Gastrocnemius medialis (tissue), 4 donors: ENCODE measurements around the gene MAGOHB.

ENCODE experiments used
- CTCF ChIP-seq, 5 experiments: fragments of 450-650 bp in 3 of 5; fragments of 200-600 bp in 2 of 5; sonication (generic) in 2 of 5; IDR thresholded peaks in 4 of 5; conservative IDR thresholded peaks in 1 of 5; 1 replicate in 4 of 5; 2 replicates in 1 of 5; pipeline ENCODE4 v1.5.1; 2016 to 2019; ENCODE audit warnings: antibody characterized with exemption in 5 of 5, mild to moderate bottlenecking in 3 of 5, moderate library complexity in 3 of 5
- POLR2A ChIP-seq, 2 donors: fragments of 450-650 bp; IDR thresholded peaks; one replicate each; pipeline ENCODE4 v1.6.1; 2017; ENCODE audit warnings: antibody characterized with exemption in 2 of 2, mild to moderate bottlenecking in 2 of 2, moderate library complexity in 2 of 2

- TF ChIP-seq CTCF (IDR thresholded peaks at IDR 0.05 in 4 of 5, conservative IDR thresholded peaks at IDR 0.05 in 1 of 5) (no peak), POLR2A (IDR thresholded peaks at IDR 0.05) (no peak)
These were observed 20.1 kb upstream of the MAGOHB start for GRCh38 chr12:10633541-10633940.
